A549 (cell line): Measurements from ENCODE around the gene TCF4. TPM values are rescaled to one million over a fixed set of nuclear protein-coding genes. Genes with fewer than 3 reads are reported as not detected.
A peak's percentile ranks its signal among the peaks of the same experiment; 100 is the strongest.

ENCODE experiments used
- ATAC-seq, 2 experiments: fragments of 200-7000 bp in 1 of 2; fragments of >200 bp in 1 of 2; cut with Nextera tagmentation in 1 of 2; cut with Tn5 transposase in 1 of 2; 3 replicates each; pipeline versions ENCODE4 v1.8.0 to v1.9.1; 2018 to 2020; ENCODE audit warnings: mild to moderate bottlenecking in 1 of 2, moderate library complexity in 1 of 2
- CTCF ChIA-PET: fragments of 300-600 bp; sonication (Branson Sonifier 250); formaldehyde crosslinking; extraction: SDS; loops from one replicate; lab custom pipeline; 2021; ENCODE audit warnings: antibody characterized with exemption, inconsistent platforms; lab: Yijun Ruan, JAX
- POLR2A ChIA-PET: fragments of 350-600 bp; formaldehyde crosslinking; extraction: SDS; loops from one replicate; lab custom pipeline; 2021; ENCODE audit warnings: antibody characterized with exemption, inconsistent platforms; lab: Yijun Ruan, JAX
- DNase-seq, 2 experiments: peaks; one replicate each; pipeline versions ENCODE4 v3.0.0 to v3.0.0-alpha.2; 2011 to 2016; ENCODE audit warnings: low read depth in 1 of 2, low spot score in 1 of 2
- FAIRE-seq: peaks from 2 replicates; lab custom pipeline; 2011; peaks lifted over from hg19 to GRCh38; lab: Jason Lieb, UNC
- H3K27ac ChIP-seq, 2 experiments: fragments of >200 bp; sonication (Bioruptor Twin); formaldehyde crosslinking; 3 replicates each; pipeline ENCODE4 v1.5.1; 2016 to 2017
- H3K4me1 ChIP-seq: fragments of >200 bp; sonication (Bioruptor Twin); formaldehyde crosslinking; 3 replicates; pipeline ENCODE4 v1.6.1; 2016
- H3K4me2 ChIP-seq: fragments of >200 bp; sonication (Bioruptor Twin); formaldehyde crosslinking; 3 replicates; pipeline ENCODE4 v1.6.1; 2016
- H3K4me3 ChIP-seq: fragments of >200 bp; sonication (Bioruptor Twin); formaldehyde crosslinking; 3 replicates; pipeline ENCODE4 v1.5.1; 2016
- H3K9me3 ChIP-seq: fragments of >200 bp; sonication (Bioruptor Twin); formaldehyde crosslinking; 3 replicates; pipeline ENCODE4 v1.6.1; 2016
- CEBPB ChIP-seq, 2 experiments: fragments of >200 bp in 1 of 2; sonication (Bioruptor Twin) in 1 of 2; formaldehyde crosslinking in 1 of 2; IDR thresholded peaks; 2 replicates each; pipeline ENCODE4 v1.6.1; 2012 to 2016
- CHD4 ChIP-seq: fragments of 200-600 bp; sonication (generic); IDR thresholded peaks from 2 replicates; pipeline ENCODE4 v1.6.1; 2016; ENCODE audit warnings: antibody characterized with exemption, mild to moderate bottlenecking, borderline replicate concordance
- EHF ChIP-seq: fragments of 250-450 bp; sonication (Bioruptor Pico); IDR thresholded peaks from 2 replicates; pipeline ENCODE4 v1.5.0; 2020; ENCODE audit warnings: mild to moderate bottlenecking
- EHMT2 ChIP-seq: fragments of 200-600 bp; sonication (generic); IDR thresholded peaks from 2 replicates; pipeline ENCODE4 v1.6.1; 2016; ENCODE audit warnings: antibody characterized with exemption, low read depth, mild to moderate bottlenecking, moderate library complexity
- EP300 ChIP-seq, 2 experiments: fragments of >200 bp; sonication (Bioruptor Twin); formaldehyde crosslinking; IDR thresholded peaks; 2 replicates in 1 of 2; 3 replicates in 1 of 2; pipeline ENCODE4 v1.6.1; 2016 to 2017
- HDAC2 ChIP-seq: fragments of 200-600 bp; sonication (generic); IDR thresholded peaks from 2 replicates; pipeline ENCODE4 v1.6.1; 2016
- HOXA7 ChIP-seq: fragments of 250-450 bp; sonication (Bioruptor Pico); IDR thresholded peaks from 2 replicates; pipeline ENCODE4 v1.5.0; 2020; ENCODE audit warnings: mild to moderate bottlenecking, moderate library complexity
- HOXB5 ChIP-seq: fragments of 250-450 bp; sonication (Bioruptor Pico); IDR thresholded peaks from 2 replicates; pipeline ENCODE4 v1.5.0; 2020; ENCODE audit warnings: mild to moderate bottlenecking, moderate library complexity
- JUN ChIP-seq, 2 experiments: fragments of >200 bp; sonication (Bioruptor Twin); formaldehyde crosslinking; IDR thresholded peaks; 2 replicates in 1 of 2; 3 replicates in 1 of 2; pipeline ENCODE4 v1.6.1; 2016 to 2017
- KDM5A ChIP-seq: fragments of 200-600 bp; sonication (generic); IDR thresholded peaks from 2 replicates; pipeline ENCODE4 v1.6.1; 2016; ENCODE audit warnings: antibody characterized with exemption, mild to moderate bottlenecking
- NFE2L2 ChIP-seq: fragments of 150-350 bp; conservative IDR thresholded peaks from 2 replicates; pipeline ENCODE4 v1.6.1; 2014; ENCODE audit warnings: low read length
- POLR2A ChIP-seq: IDR thresholded peaks from 2 replicates; pipeline ENCODE4 v1.6.1; 2012; ENCODE audit warnings: mild to moderate bottlenecking, low read length
- RAD21 ChIP-seq, 2 experiments: fragments of >200 bp in 1 of 2; sonication (Bioruptor Twin) in 1 of 2; formaldehyde crosslinking in 1 of 2; IDR thresholded peaks in 1 of 2; conservative IDR thresholded peaks in 1 of 2; 2 replicates in 1 of 2; 3 replicates in 1 of 2; pipeline ENCODE4 v1.6.1; 2012 to 2018; ENCODE audit warnings: inconsistent platforms in 1 of 2
- RARB ChIP-seq: fragments of 250-450 bp; sonication (Bioruptor Pico); IDR thresholded peaks from 2 replicates; pipeline ENCODE4 v1.8.0; 2021; ENCODE audit warnings: mild to moderate bottlenecking, moderate library complexity
- RCOR1 ChIP-seq: fragments of 150-350 bp; IDR thresholded peaks from 2 replicates; pipeline ENCODE4 v1.6.1; 2014; ENCODE audit warnings: antibody characterized with exemption, low read length, low read depth
- TFCP2L1 ChIP-seq: fragments of 250-450 bp; sonication (Bioruptor Pico); IDR thresholded peaks from 2 replicates; pipeline ENCODE4 v1.5.0; 2021; ENCODE audit warnings: mild to moderate bottlenecking
- ZC3H11A ChIP-seq: fragments of 450-650 bp; IDR thresholded peaks from 2 replicates; pipeline ENCODE4 v1.6.1; 2014; ENCODE audit warnings: antibody characterized with exemption, mild to moderate bottlenecking
- ZFP36 ChIP-seq: fragments of 450-650 bp; IDR thresholded peaks from 2 replicates; pipeline ENCODE4 v1.6.1; 2014; ENCODE audit warnings: borderline replicate concordance; ENCODE audit not compliant: partially characterized antibody
- WGBS: methylation state at CpG from one replicate; pipeline ENCODE4 v1.1.6; 2017; ENCODE audit errors: missing lambda C conversion rate; 5-methylcytosine and 5-hydroxymethylcytosine counted together
- polyA plus RNA-seq, 4 experiments: library from polyadenylated mRNA; depleted of rRNA in 3 of 4; stranded (reverse); fragments of >200 nt; fragmentation: RNase III in 1 of 4; extraction: RNeasy Plus Mini Kit Qiagen cat#74134 plus additional on column Dnase treatment in 1 of 4; gene quantifications; 2 replicates in 3 of 4; 3 replicates in 1 of 4; pipeline ENCODE4 v1.2.3, GENCODE V29; 2011 to 2017
- TF ChIP-seq, protein P1 (sequence below): fragments of 250-450 bp; sonication (Bioruptor Pico); IDR thresholded peaks from 2 replicates; pipeline ENCODE4 v1.5.0; 2020; ENCODE audit warnings: low read depth, mild to moderate bottlenecking, moderate library complexity
- TF ChIP-seq, protein P2 (sequence below): fragments of >200 bp; sonication (Bioruptor Twin); formaldehyde crosslinking; IDR thresholded peaks from 3 replicates; pipeline ENCODE4 v1.5.1; 2016
- TF ChIP-seq, protein P3 (sequence below): IDR thresholded peaks from 2 replicates; pipeline ENCODE4 v1.6.1; 2012
- TF ChIP-seq, protein P4 (sequence below): fragments of >200 bp; sonication (Bioruptor Twin); formaldehyde crosslinking; IDR thresholded peaks from 2 replicates; pipeline ENCODE4 v1.6.1; 2016

TCF4 gene
- polyA plus RNA-seq, 2 of the 4 experiments (the other 2 are of a cell fraction): 3.0 to 4.0 TPM

DNA sequence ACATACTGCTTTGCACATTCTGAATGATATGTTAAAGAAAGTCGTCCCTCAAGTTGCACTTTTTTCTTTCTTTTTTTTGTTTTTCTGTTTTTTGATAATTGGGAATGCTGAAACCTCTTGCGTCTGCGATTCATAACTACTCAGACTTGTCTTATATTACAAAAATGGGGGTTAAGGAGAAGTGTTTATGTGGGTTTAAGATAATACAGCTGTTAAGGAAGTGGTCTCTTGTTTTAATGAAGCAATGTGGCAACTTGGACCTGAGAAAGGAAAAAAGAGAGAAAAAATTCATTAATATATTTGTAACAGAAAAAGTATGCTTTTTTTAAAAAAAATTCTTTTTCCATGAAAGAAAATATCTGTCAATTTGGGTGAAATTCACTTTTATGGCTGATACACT lies 360.2 kb downstream of the TCF4 start:
- whole genome bisulfite sequencing: 85% methylated on average over 3 of the region's 3 CpGs
- peak overlapping the region; percentile 53 to 74; a peak in 5 of 6 replicates for H3K27ac ChIP-seq
- TF ChIP-seq HOXB5 (CRISPR knock-in tag) (no peak), CHD4 (no peak), CEBPB (IDR thresholded peaks at IDR 0.05) (no peak), NFE2L2 (no peak), HOXA7 (CRISPR knock-in tag) (no peak), RCOR1 (no peak)
- TF ChIP-seq, protein P1, sequence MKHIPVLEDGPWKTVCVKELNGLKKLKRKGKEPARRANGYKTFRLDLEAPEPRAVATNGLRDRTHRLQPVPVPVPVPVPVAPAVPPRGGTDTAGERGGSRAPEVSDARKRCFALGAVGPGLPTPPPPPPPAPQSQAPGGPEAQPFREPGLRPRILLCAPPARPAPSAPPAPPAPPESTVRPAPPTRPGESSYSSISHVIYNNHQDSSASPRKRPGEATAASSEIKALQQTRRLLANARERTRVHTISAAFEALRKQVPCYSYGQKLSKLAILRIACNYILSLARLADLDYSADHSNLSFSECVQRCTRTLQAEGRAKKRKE (CRISPR knock-in tag): no peak
- TF ChIP-seq, protein P2, sequence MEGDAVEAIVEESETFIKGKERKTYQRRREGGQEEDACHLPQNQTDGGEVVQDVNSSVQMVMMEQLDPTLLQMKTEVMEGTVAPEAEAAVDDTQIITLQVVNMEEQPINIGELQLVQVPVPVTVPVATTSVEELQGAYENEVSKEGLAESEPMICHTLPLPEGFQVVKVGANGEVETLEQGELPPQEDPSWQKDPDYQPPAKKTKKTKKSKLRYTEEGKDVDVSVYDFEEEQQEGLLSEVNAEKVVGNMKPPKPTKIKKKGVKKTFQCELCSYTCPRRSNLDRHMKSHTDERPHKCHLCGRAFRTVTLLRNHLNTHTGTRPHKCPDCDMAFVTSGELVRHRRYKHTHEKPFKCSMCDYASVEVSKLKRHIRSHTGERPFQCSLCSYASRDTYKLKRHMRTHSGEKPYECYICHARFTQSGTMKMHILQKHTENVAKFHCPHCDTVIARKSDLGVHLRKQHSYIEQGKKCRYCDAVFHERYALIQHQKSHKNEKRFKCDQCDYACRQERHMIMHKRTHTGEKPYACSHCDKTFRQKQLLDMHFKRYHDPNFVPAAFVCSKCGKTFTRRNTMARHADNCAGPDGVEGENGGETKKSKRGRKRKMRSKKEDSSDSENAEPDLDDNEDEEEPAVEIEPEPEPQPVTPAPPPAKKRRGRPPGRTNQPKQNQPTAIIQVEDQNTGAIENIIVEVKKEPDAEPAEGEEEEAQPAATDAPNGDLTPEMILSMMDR: no peak
- POLR2A ChIA-PET: no interaction called here
- FAIRE-seq (no peak), ATAC-seq (no peak), DNase-seq (no peak)
- peaks cover 11% of the 10 kb centered on the region; the same call in 2 of the 3 replicates for H3K4me1 ChIP-seq
- H3K4me3 ChIP-seq: no peak overlapping the region
- H3K9me3 ChIP-seq: no peaks in the 10 kb centered on the region
- CTCF ChIA-PET: interaction anchor here (1.0 kb wide), 1 partner anchor 245 kb away, joined by 3 read pairs; no protein-coding TSS in a partner anchor
- peak overlapping the region; percentile 73 for H3K4me2 ChIP-seq

DNA sequence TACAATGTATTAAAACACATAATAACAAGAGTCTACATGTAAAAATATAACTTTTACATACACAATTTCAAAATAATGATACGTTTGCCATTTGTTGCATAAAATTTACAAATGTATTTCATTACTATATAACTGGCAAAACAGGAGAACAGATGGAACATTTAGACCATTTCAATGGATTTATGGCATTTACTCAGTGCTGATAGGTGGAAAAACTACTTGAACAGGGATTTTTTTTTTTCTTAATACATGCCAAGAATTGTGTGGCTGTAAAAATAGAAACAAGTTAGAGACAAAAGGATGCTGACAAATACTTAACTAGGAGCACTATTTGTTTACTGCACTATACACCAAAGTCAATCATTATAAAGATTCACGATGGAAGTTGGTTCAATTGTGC lies 361.9 kb downstream of the TCF4 start:
- no peak for DNase-seq
- Histone ChIP-seq H3K4me2 (no peak overlapping the region), H3K4me3 (no peak overlapping the region), H3K27ac (no peak overlapping the region), H3K9me3 (no peaks in the 10 kb centered on the region), H3K4me1 (peaks cover 11% of the 10 kb centered on the region; the same call in 2 of the 3 replicates)
- ChIA-PET POLR2A (no interaction called here), CTCF (no interaction called here)
- 43% methylated on average over 2 of the region's 2 CpGs for WGBS
- no peak for ATAC-seq
- no peak for TF ChIP-seq EHF (CRISPR knock-in tag)
- no peak for TF ChIP-seq JUN (IDR thresholded peaks at IDR 0.05)
- TF ChIP-seq ZFP36: no peak
- TF ChIP-seq EP300 (IDR thresholded peaks at IDR 0.05): no peak
- TF ChIP-seq HDAC2: no peak
- TF ChIP-seq EHMT2: no peak
- TF ChIP-seq, protein P1 (CRISPR knock-in tag): no peak
- no peak for TF ChIP-seq RAD21 (conservative IDR thresholded peaks at IDR 0.05 in 1 of 2, IDR thresholded peaks at IDR 0.05 in 1 of 2)
- TF ChIP-seq, protein P3, sequence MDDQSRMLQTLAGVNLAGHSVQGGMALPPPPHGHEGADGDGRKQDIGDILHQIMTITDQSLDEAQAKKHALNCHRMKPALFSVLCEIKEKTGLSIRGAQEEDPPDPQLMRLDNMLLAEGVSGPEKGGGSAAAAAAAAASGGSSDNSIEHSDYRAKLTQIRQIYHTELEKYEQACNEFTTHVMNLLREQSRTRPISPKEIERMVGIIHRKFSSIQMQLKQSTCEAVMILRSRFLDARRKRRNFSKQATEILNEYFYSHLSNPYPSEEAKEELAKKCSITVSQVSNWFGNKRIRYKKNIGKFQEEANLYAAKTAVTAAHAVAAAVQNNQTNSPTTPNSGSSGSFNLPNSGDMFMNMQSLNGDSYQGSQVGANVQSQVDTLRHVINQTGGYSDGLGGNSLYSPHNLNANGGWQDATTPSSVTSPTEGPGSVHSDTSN: no peak
- TF ChIP-seq ZC3H11A: no peak
- TF ChIP-seq HOXA7 (CRISPR knock-in tag): no peak
- TF ChIP-seq, protein P4, sequence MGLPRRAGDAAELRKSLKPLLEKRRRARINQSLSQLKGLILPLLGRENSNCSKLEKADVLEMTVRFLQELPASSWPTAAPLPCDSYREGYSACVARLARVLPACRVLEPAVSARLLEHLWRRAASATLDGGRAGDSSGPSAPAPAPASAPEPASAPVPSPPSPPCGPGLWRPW: no peak
- TF ChIP-seq KDM5A: no peak
- TF ChIP-seq TFCP2L1 (CRISPR knock-in tag): no peak
- TF ChIP-seq POLR2A: no peak
- TF ChIP-seq RARB (CRISPR knock-in tag): no peak
- FAIRE-seq: no peak
